NCI-H187 (cell line): ENCODE data around the gene TFF3.

Source experiments
- DNase-seq, 2 experiments: peaks; one replicate each; lab custom pipeline; 2025; lab: John Stamatoyannopoulos, UW

The TFF3 gene

GRCh38 chr21:42266971-42267556, 48.1 kb downstream of the TFF3 start:
- DNase-seq, result no peak

DNA sequence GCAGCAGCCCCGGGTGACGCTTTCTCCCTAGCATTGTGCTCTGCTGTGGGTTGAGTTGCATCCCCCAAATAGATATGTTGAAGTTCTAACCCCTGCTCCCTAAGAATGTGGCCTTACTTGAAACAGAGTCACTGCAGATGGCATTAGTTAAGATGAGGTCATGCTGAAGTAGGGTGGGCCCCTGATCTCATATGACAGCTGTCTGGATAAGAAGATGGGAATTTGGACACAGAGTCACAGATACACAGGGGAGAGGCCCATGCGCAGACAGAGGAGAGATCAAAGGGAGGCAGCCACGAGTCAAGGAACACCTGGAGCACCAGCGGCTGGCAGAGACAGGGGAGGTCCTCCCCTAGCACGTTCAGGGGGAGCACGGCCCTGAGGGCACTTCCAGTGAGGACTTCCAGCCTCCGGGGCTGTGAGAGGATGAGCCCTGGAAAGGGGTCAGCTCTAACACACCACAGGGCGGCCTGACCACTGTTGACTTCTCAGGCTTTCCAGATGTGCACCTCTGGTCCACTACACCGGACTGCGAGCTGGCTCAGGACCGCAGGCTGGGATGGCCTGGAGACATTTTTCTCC, 49.9 kb downstream of the TFF3 start:
- DNase-seq, result no peak

- no peak for DNase-seq
Measured at GRCh38 chr21:42264245-42265195, 50.7 kb downstream of the TFF3 start.

GRCh38 chr21:42263591-42264131, 51.5 kb downstream of the TFF3 start:
- no peak for DNase-seq

DNA sequence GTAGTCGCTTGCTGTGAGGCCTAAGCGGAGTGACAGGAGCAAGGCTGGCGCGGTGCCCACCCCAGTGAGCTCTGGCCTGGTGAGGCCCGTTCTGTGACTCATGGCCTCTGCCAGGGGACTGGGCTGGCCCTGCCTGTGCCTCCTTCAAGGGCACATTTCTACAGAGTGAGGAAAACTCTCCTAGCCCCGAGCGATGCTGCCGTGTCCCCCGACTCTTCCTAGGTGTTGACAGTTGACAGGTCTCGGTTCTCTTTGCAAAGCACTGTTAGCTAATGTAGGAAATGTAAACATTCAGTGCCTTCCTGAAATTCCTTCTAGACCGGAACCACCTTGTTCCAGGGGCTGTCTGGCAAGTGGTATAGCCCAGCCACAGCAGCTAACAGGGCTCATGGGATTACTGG, 52.4 kb downstream of the TFF3 start:
- no peak for DNase-seq

DNA sequence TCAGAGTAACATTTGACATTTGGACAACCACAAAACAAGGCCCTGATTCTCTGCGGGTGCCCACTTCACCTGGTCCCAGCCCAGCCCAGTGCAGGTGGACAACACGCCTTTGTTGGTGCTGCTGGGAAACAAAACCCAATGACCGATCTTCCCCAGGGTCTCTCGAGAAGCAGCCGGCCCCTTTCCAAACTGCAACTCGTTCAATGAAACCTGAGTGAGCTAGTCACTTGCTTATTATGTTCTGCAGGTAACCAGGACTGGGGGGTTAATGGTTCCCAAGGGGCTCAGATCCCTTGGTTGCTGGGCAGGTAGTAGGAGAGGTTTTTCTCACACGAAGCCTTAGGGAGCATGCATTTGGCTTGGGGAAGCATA, 53.4 kb downstream of the TFF3 start:
- DNase-seq, result peak in 1 of 2 experiments; percentile 39
